Stimulated activated CD4-positive, alpha-beta T cell treated with anti-CD3 and anti-CD28 coated beads, Interleukin-1b, Interleukin-23, amount 100 ng/mL, for 24 hours (primary cell): Measurements from ENCODE around the gene AOC1.

Experiments
- DNase-seq, 4 experiments: peaks; one replicate each; pipeline ENCODE4 v3.0.0-alpha.2; 2020; ENCODE audit warnings: low read depth in 4 of 4, low spot score in 1 of 4

The AOC1 gene

DNA sequence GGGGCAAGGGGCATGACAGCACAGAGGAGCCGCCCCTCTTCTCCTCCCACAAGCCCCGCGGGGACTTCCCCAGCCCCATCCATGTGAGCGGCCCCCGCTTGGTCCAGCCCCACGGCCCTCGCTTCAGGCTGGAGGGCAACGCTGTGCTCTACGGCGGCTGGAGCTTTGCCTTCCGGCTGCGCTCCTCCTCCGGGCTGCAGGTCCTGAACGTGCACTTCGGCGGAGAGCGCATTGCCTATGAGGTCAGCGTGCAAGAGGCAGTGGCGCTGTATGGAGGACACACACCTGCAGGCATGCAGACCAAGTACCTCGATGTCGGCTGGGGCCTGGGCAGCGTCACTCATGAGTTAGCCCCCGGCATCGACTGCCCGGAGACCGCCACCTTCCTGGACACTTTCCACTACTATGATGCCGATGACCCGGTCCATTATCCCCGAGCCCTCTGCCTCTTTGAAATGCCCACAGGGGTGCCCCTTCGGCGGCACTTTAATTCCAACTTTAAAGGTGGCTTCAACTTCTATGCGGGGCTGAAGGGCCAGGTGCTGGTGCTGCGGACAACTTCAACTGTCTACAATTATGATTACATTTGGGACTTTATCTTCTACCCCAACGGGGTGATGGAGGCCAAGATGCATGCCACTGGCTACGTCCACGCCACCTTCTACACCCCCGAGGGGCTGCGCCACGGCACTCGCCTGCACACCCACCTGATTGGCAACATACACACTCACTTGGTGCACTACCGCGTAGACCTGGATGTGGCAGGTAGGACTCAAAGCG is 5.1 kb downstream of the AOC1 start:
- DNase-seq = no peak

- no peak for DNase-seq
Measured at GRCh38 chr7:150858236-150859197, 6.2 kb downstream of the AOC1 start.

- no peak for DNase-seq
Measured at GRCh38 chr7:150860291-150860977, 8.1 kb downstream of the AOC1 start.

GRCh38 chr7:150860978-150861295 is 8.6 kb downstream of the AOC1 start:
- DNase-seq = no peak

- no peak for DNase-seq
Measured at GRCh38 chr7:150862356-150862755, 10.0 kb downstream of the AOC1 start.

DNA sequence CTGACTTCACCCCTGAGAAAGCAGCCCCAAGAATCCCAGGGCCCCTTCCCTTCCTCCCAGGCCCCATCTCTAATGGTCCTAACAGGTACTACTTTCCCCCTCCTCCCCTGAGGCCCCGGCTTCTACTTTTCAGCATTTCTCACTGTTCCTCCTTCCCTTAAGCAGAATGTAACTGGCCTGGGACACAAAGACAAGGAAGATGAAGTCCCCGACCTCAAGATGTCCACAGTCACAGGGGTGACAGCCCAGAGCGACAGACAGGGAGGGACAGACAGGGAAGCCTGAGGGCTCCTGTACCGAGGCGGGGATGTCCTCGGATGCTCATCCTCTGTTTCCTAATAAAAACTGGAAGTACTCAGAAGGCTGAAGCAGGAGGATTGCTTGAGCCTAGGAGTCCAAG is 11.6 kb downstream of the AOC1 start:
- no peak for DNase-seq

DNA sequence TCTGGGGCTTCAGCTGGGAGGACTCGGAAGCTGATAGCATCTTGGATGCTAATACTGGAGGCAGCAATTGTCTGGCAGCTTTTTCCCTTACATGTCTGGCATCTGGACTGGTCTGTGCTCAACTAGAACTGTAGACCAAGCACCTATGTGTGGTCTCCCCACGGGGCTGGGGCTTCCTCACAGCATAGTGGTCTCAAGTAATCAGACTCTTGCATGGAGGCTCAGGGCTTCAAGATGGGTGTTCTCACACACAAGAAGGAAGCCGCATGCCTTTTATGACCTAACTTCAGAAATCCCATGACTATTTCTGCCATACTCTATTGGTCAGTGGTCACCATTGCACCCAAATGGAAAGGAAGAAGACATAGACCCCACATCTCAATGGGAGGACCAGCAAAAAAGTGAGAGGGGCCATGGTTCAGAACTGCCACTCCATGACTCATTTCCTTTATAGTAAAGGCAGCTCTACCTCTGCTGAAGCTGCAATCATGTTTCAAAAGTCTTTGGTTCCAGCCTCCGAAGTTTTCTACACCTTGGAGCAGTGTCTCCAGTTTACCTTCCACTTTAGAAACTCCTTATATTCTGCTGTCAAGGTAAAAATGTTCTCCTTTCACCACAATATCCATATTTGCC is 14.7 kb downstream of the AOC1 start:
- DNase-seq = no peak

GRCh38 chr7:150867605-150868004 is 15.3 kb downstream of the AOC1 start:
- no peak for DNase-seq

DNA sequence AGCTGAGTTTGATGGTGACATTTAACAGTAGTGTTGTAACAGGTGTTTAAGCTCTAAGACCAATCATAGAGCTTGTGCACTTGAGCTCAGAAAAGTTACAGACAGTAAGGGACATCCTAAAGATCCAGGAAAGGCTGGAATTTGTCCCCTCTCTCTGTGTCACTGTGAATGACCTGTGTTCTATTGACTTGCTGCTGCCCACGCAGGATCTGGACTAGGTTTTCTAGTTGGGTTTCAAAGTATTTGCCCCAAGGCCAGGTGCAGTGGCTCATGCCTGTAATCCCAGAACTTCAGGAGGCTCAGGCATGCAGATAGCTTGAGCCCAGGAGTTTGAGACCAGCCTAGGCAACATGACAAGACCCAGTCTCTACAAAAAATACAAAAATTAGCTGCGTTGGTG is 17.1 kb downstream of the AOC1 start:
- DNase-seq = no peak

DNA sequence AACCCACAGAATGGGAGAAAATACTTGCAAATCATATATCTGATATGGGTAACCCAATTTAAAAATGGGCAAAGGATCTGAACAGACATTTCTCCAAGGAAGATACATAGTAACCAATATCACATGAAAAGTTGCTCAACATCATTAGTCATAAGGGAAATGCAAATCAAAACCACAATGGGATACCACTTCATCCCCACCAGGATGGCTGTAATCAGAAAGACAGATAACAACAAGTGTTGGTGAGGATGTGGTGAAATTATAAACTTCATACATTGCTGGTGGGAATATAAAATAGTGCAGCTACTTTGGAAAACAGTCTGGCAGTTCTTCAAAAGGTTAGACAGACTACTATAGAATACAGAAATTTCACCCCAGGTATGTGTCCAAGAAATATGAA is 19.3 kb downstream of the AOC1 start:
- no peak for DNase-seq

DNA sequence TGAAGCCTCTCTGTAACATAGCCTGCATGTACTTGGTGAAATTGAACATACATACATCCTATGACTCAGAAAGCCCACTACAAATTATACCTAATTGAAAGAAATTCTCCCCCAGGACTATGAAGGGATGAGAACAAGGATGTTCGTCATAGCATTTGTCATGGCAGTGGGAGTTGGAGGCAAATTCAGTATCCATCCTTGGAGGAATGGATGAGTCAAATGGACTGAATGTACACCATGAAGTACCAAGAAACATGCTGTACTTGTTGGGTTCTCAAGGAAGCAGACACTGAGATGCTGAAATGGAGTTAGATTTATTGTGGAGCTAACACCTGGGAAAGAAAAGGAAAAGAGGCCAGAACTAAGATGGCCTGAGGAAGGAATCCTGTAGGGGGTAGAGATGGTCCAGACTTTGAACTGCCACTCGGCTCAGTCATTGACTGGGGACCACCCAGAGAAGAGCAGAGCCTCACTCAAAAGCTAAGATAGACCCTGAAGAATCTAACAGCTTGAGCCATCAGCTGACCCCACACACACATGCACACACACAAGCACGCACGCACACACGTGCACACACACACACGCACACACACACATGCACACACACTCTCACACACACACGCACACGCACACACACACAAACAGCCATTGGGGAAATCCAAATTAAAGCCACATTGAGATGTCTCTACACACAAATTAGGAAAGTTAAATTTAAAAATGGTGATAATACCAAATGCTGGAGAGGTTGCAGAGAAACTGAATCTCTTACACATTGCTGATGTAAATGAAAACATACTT is 22.3 kb downstream of the AOC1 start:
- no peak for DNase-seq

DNA sequence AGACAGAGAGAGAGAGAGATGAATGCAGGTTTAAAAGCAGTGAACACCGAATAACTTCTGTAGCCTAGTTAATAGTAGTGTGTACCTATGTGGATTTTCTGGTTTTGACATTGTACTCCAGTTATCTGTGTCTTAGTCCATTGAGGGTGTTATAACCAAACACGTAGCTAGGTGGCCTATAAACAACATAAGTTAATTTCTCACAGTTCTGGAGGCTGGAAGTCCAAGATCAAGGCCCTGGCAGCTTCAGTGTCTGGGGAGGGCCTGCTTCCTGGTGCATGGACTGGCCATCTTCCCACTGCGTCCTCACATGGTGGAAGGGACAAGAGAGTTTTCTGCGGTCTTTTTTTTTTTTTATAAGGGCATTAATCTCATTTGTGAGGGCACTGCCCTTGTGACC is 23.5 kb downstream of the AOC1 start:
- DNase-seq = no peak

DNA sequence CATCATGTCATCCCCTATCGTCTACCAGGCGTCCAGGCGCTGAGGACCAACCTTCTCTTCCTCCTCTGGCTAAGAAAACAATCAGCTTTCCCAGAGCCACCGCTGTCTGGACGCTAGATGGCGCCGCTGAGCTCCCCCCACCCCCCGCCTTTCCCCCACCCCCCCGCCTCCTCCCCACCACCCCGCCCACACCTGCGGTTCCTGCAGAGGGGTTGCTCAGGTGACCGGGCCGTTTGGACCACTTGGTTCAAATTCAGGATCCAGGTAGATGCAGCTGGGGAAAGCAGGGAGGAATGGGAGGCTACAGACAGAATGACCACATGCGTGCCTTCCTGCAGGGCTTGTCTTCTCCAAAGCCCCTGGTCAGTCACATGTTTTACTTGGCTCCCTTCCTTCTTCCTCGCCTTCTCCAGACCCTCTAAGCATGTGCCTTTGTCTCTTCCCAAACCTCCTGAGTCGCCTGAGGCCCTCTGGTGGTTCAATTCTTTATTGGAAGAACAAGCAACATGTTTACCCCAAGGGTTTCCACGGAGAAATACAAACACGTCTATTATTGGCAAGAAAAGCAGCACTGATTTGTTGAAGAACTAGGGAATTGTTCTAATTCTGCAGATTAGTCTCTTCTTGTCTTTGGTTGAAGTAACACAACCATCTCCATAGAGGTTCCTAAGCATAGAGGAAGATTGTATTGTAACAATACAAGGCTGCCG is 24.7 kb downstream of the AOC1 start:
- DNase-seq = peak in 2 of 4 experiments; percentile 12 to 25

DNA sequence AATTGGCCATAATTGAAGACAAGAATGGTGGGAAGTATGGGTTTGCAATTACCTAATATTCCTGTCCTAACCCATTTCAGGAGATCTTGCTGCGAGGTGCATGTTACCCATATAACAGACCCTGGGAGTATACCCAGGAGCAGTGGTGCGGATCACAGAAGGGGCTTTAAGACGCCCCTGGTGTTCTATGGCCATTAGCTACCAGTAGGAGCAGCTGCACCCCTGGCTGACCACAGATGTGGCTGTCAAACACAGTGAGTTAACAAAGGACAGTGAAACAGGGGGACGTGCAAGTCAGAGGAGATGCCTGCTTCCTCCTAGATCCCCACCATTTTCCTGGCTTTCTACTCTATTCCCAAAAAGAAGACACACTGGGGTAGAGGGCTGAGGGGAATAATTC is 25.2 kb downstream of the AOC1 start:
- DNase-seq = no peak

DNA sequence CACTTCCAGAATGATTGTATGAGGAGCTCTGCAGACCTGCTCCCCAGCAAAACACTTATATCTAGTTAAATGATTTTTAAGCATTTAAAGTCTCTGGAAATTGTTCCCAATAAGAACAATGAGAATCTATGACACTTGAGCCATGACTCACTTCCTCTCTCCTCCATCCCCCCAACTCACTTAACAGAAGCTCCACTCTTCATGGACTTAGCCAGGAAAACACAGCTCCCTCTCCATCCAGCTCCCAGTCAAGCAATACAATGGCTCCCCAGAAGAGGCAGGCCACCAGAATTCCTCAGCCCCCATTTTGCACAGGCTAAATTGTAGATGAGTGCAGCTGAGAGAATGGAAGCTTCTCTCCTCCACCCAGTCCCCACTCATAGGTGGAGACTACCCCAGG is 27.0 kb downstream of the AOC1 start:
- no peak for DNase-seq

GRCh38 chr7:150881189-150881588 is 28.9 kb downstream of the AOC1 start:
- DNase-seq = no peak

GRCh38 chr7:150890853-150891584 is 38.7 kb downstream of the AOC1 start:
- DNase-seq = no peak

DNA sequence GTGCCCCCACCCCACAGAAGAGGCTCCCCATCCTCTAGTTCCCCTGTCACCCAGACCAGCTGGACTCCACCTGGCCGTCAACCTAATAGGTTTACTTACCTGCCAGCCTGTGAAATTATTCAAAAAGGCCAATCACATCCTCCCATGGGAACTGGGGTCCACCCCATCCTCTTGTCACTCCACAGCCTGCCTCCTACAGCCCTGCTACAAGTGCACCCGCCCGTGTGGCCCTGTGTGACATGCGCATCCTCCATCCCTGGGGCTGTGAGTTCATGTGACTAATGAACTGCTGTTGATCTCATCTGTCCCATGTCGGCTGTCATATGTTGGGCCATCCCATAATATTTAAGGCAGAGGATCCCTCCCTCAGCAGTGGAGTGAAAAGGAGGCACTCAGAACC is 39.4 kb downstream of the AOC1 start:
- no peak for DNase-seq

GRCh38 chr7:150895809-150896208 is 43.5 kb downstream of the AOC1 start:
- DNase-seq = no peak
